HG03039 (cell line): ENCODE results near the gene SPOCK2.

Source experiments
- ATAC-seq: cut with Tn5 transposase; IDR thresholded peaks from one replicate; pipeline ENCODE4 v1.9.1; 2021; ENCODE audit warnings: mild to moderate bottlenecking, moderate library complexity; ENCODE audit not compliant: unreplicated experiment

Gene SPOCK2

DNA sequence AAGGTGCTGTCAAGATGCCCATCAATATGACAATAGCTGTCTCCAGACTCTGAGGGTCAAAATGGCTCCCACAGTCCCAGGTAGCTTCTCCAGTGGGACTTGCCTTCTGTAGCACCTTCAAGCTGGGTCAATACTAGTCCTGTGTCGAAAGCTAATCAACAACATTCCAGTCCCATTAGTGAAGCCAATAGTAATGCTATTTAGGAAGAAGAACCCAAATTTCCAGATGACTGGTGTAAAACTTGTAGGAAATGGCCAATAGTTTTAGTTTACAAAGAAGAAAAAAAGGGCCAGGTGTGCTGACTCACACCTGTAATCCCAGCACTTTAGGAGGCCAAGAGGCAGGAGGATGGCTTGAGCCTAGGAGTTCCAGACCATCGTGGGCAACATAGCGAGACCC is 2.0 kb upstream of the SPOCK2 start:
- no peak for ATAC-seq

DNA sequence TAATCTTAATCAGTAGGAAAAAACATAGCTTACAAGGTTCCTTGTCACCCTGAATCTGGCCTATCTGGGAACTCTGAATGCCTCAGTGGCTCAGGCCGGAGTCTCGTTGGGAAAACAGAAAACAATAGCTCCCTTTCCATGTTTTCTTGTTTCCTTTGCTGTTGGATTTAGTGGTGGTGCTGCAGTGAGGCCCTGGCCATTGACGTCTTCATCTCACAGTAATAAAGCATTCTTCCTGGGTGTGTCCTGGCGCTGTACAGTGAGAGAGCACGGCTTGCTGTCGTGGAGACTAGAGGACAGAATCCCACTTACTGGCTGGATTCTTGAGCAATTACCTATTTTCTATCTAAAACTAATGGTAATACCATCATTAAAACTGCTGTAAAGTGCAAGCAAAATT is 1.3 kb upstream of the SPOCK2 start:
- ATAC-seq, result no peak

DNA sequence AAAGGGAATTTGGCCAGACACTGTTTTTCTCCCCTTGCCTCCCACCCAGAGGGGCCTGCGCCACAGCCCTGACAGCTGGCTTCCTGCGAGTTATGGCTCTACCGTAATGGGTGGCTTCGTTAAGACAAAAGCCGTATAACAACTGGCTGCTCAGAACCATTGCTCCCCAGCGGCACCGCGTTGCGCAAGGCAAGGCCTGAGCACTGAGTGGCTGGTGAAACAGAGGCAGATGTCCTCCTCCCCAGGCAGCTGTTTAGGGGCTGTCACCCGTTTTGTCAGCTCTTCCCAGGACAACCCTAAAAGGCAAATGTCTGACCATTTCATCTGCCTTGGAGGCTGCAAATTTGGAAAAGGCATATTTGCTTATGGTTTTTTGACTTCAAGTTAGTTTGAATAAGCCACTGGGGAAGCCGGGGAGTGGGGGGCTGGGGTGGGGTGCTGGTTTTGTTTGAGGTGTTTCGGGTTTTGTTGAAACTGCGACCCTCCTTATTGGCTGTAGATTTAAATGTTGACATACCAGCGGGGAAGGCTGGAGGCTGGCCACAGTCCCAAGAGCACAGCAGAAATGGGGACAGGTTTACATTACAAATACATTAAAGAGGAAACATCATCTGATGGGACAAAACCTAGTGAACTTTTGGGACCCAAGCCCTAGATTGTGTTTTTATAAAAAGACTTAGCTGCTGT is 681 bp upstream of the SPOCK2 start:
- no peak for ATAC-seq

DNA sequence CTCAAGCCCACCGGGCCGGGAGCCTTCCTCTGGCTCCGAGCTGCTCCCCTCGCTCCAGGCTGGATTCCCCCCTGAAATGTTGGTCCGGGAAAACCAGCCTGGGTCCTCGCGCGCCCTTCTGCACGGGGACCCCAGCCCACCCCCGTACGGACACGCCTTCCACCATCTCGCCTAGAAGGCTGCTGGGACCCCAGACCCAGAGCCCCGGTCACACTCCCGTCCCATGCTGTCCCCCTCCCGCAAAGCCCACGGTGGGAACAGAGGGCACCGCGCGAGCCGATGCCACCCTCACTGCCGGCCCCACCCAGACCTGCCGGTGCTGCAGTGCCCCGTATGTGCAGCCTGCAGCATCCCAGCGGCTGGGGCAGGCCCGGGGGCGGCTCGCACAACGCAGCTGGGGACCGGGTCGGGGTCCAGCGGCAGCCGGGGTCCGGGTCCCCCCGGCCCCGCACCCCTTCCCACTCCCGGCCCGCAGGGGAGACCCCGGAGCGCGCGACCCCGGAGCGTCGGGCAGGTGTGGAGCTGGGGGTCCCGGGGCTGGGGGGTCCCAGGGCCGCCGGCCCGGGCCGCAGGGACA is 871 bp downstream of the SPOCK2 start:
- no peak for ATAC-seq

DNA sequence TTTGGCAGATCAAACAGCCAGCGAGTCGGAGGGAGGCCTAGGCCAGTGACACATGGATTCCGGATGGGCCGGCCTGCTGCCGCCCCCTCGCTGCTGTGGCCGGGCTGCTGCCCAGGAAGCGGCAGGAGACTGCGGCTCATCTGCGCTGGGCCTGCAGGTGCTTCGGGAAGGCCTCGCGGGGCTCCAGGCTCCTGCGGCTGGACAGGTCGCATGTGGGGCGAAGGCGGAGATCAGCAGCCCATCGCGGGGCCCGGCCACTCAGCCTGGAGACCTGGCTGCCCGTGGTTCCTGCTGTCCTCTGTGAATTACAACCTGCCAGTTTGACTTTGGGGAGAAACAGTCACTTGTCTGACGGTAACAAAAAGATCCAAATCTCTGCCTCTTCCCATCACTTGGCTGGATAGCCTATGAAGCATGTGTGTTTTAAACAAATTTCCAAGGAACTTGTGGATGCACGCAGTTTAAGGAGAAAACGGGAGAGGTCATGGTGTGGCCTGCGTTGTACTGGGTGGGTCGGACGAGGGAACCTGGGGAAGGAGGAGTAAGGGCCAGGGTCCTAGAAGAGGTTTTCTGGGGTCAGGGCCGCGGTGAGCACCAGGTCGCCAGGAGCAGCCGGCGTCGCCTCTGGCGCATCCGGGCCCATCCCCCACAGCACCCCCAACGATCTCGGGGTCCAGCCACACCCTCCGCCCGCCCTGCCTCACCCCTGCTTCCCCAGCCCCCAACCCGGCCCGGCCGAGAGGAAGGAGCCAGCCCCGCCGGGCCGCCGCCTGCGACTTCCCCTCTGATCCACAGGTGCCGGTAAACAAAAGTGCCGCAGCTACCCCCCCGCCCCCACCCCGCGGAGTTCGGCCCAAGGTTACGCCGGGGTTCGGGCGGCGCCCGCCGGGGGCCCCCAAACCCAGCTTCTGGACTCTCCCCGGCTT is 1.6 kb downstream of the SPOCK2 start:
- ATAC-seq, result no peak

DNA sequence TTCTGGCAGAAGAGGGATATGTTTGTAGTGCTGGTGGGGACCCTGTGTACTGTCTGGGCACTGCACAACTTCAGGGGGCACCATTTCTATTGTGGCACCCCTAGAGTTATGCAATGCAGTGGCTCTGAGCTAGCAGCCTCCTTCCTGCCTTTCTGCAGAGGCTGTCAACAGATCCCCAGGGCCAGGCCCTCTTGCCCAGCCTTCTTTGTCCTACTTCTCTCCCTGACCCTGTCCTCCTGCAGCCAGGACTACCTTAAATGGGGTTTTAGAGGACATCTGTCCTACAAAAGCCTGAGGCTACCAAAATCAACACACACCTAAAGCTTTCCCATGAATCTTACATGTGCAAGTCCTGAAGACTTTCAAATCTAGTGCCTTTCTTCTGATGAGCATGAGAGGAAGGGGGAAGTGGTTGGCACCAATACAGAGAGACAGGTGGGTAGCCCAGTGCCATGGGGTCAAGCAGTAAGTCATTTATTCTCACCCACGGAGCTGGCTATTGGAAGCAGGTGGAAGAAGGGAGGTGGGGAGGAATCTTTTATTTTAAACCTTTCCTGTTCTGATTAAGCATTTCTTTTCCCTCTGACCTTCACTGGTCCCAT is 2.4 kb downstream of the SPOCK2 start:
- ATAC-seq, result no peak

DNA sequence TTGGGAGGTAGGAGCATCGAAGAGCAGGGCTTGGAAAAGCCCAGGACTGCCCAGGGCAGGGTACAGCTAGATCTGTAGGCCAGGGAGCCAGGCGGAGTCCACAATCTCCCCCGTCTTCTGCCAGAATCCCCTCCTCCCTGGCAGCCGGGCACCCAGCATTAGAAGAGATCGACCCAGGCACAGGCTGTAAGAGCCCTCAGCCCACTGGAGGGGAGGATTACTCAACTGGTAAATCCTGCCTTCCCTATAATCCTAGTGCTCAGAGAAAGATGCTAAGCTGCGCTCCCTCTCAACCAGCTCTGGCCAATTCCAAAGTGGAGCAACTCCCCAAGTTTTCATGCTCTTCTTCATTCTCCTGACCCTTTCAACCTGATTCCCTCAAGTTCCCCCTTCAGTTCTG is 3.2 kb downstream of the SPOCK2 start:
- no peak for ATAC-seq

DNA sequence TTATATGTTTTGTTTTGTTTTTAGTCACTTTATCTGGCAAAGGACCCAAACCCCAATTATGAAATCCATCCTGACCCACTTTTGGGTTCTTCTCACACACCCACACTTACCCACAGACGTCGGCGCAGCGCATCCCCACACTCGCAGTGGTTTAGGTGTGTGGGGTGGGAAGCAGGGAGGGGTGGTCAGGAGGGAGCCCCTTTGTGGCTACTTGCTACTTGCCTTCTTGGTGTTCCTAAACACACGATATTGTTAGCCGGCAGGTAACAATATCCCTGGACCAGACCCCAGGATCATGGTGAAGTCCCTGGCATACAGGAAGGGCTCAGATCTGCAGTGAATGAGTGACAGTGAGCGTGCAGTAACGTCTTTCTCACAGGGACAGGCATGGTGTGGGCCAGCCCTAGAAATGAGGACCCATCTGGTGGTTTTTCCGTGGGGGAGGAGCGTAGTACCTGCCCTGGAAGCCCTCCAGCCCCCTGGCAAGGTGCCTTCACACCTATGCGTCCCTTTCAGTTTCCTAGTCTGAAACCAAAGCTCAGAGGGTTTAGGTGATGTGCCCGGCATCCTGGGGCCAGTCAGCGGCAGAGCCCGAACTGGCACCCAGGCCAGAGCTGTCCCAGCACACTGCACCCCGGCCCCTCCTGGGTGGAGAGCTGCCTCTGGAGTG is 4.4 kb downstream of the SPOCK2 start:
- no peak for ATAC-seq

DNA sequence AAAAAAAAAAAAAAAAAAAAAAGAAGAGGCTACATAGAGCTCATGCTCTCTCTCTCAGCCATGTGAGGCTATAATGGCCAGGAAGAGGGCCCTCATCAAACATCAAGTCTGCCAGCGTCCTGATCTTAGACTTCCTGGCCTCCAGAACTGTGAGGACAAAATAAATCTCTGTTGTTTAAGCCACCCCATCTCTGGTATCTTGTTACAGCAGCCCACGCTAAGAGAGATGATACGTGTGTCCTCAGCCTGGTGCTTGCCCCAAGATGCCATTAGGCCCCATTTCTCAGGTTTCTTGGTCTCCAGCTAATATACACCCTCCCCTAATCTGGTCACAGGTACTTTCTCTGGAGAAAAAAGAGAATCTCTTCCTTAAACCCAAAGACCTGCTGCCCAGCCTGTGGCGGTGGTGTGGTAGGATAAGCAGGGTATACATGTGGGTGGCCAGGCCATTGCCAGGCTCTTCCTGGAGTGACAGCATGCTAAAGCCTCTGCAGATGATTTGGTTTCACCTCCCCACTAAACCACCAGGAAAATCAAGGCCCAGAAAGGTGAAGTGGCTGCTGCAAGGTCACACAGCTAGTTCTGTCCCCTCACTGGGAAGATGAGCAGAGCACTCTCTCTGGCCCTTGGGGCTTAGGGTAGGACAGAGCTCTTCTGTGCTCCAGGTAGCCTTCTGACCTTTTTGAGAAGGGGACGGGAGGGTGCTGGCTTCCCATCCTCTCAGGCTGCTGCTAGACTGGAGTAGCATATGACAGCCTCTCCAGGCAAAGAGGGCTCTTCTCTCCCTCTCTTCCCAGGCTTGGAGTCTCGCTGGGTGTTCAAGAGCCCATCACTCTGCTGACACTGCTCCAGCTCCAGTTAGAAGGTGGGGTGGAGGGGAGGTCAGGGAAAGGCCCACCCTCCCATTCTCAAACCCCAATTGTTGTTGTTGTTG is 5.2 kb downstream of the SPOCK2 start:
- no peak for ATAC-seq

DNA sequence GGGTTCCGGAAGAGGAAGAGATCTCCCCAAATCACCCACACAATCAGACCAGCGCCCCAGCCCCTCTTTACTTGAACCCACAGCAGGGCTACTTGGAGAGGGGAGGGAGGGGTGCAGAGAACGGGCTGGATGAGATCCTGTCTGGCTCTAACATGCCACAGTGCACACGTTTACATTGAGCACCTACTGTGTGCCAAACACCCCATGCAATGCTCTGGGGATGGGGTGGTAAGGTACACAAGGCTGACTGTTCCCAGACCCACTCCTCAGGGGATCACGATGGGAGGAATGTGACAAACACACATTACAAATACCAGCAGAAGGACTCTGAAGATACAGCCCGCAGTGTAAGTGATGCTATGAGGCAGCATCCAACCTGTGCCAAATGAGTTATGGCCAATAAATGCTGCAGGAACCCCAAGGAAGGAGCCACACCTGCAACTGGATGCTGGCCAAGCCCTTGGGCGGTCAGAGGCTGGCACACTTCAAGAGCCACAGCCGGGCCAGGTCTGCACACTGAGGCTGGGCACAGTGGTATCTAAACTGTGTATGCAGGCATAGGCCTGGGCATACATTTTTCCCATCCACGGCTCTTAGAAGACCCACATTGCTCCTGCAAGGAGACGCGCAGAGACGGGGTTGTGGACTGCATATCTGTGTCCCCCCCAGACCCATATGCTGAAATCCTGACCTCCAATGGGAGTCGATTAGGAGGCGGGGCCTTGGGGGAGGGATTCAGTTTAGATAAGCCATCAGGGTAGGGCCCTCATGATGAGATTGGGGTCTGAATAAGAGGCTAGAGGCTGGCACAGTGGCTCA is 6.4 kb downstream of the SPOCK2 start:
- no peak for ATAC-seq

DNA sequence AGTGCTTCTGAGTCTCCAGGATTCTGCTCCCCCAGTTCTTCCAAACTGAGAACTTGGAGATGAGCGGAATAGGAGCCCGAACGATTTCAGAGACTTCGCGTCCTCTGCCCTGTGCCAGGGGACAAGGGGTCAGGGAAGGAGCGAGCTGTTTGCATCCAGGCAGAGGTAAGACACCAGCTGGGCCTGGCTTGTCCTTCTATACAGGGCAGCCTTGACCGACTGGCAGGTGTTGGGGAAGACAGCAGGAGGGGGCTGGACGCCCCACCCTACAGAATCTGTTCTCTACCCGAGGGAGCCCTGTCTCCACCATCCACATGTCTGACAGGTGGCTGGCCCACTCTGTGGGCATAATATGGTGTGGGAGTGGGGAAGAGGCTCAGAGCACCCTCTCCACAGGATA is 7.1 kb downstream of the SPOCK2 start:
- ATAC-seq, result no peak

DNA sequence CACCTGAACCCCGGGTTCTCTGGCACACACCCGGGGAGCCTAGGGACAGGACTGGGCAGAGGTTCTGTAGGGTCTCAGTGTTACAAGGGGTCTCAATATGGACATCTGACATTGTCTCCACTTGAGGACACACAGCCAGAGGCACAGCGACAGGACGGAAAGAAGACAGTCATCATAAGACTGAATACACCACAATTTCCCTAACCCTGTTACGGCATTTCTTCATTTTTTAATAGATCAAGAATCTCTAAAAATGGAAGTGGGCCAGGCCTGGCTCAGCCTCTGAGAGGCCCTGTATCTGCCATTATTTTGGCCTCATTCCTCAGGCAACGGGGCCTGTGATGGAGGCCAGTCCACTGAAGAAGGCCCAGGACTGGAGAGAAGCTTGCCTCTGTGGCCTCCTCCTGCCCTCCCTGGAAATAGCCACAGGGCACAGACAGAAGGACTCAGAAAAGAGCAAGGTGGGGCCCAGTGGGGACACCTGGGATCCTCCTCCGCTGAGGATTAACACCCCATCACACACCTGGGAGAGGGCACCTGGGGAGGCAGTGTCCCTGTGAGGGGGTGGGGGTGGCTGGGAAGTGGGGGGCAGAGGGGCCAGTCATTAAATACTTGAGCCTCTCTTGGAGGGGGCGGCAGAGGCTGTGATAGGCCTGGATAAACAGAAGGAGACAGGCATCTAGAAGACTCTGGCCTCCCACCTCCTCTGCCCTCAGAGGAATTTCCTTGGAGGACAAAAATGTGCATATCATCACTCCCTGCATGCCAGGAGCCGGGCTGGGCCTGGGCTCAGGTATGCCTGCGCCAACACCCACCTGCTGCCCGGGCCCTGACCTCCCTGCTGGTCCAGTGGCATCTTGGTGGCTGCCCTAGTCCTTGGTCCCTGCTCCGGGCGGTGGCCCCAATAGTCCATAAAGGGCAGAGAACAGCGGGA is 8.0 kb downstream of the SPOCK2 start:
- no peak for ATAC-seq

DNA sequence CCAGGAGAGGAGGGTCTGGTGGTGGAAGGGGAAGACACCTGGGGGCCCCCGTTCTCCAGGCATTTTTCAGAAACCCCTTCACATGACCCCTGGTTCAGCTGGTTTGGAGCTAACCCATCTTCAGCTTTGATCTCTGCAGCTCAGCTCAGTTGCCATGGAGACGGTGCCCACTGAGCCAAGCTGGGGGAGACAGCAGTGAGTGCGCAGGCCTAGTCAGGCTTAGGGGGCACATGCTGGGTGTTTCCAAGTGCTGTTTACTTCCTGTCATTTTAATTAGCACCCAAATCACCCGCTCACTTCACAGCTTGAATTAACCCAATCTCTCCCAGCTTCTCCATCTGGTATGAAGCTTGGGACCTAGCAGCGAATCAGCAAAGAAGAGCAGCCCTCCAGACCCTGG is 9.0 kb downstream of the SPOCK2 start:
- no peak for ATAC-seq

DNA sequence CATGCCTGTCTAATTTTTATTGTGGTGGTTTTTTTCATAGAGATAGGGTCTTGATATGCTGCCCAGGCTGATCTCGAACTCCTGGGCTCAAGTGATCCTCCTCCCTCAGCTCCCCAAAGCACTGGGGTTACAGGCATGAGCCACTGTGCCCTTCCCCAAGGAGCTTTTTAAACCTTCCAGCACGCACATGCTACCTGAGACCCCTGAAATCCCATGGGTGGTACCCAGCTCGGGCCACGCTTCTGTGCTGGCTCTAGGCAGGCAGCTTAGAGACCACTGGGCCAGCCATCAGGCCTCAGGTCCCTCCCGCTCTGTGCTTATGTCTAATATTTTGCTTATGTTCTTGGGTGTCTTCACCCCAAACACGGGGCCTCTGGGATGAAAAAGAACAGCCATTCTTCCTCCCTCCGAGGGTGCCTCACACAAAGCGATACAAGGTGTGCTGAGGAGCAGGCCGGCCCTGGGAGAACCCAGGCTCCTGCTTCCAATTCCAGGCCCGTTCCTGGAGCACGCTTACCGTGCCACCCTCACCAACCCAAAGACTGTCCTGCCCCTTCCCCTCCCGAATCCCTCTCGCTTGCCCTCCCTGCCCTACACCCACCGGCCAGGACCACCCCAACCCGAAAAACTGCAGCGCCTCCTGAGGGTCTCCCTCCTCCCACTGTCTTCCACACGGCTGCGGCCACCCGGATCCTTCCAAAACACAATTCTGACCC is 10.9 kb downstream of the SPOCK2 start:
- ATAC-seq, result no peak

DNA sequence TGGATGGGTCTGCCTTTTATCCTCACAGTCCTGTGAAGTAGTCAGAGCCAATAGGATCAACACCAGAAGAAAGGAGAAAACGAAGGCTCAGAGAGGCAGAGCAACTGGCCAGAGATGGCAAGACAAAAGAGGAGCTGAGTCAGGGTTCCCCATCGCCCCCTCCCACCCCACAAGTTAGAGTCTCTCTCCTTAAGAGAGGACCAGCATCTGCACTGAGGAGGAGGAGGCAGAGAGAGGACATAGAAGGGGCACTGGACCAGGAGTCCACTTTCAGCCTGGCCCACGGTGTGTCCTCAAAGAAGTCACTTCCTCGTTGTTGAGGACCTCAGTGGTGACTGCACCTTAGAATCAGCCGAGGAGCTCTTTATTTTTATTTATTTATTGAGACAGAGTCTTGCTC is 11.6 kb downstream of the SPOCK2 start:
- ATAC-seq, result no peak

DNA sequence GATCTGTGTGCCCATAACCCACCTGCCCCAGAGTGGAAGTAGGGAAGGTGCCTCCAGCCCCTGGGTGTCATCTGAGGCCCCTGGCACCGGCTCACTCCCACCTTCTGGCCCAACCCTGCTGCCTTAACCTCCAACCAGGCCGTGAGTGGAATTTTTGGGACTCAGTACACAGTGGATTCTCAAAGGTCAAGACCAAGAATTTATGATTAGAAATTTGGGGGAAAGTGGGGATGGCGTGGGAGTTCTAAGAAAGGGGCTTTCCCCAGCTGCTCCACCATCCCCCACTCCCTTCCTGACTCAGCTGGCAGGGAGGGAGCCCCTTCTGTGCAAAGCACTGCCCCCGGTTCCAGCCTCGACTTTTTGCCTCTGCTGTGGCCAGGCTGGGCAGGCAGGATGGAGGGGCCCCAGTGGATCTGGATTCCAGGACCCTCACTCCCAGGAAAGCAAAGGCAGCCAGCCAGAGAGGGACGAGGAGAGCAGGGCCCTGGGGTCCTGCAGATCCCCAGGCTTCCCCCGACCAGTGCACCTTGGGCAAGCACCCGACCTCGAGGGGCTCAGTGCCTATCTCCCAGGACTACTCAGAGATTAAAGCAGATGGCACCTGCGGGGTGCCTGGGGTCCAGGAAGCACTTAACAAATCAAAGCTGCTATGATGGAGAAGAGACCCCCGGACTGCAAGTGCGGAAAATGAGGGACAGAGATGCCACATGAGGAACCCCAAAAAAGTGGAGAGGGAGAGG is 12.8 kb downstream of the SPOCK2 start:
- no peak for ATAC-seq
